GM23248 (cell line): ENCODE measurements around the gene HSFX3.
"Not testable (repeated sequence)": the region's sequence is repeated elsewhere in the genome, so short reads cannot be mapped to it uniquely, and the experiment has no call there.

Experiments used
- EZH2 ChIP-seq: fragments of 200-600 bp; sonication (generic); IDR thresholded peaks from 2 replicates; pipeline ENCODE4 v1.6.1; 2018; ENCODE audit warnings: antibody characterized with exemption, mild to moderate bottlenecking; ENCODE audit not compliant: insufficient read depth, poor library complexity, severe bottlenecking
- EZH2phosphoT487 ChIP-seq: fragments of 200-600 bp; sonication (generic); IDR thresholded peaks from 2 replicates; pipeline ENCODE4 v1.6.1; 2018; ENCODE audit warnings: antibody characterized with exemption, moderate library complexity, mild to moderate bottlenecking, low read depth; ENCODE audit not compliant: insufficient read depth

GRCh38 chrX:149502923-149503322, 46.8 kb downstream of the HSFX3 start:
- TF ChIP-seq EZH2, EZH2phosphoT487: not testable (repeated sequence)
